NCI-H748 (cell line): Measurements from ENCODE around the gene ATP11A.

Experiments
- DNase-seq: peaks from one replicate; lab custom pipeline; 2025; ENCODE audit not compliant: unreplicated experiment; lab: John Stamatoyannopoulos, UW

Gene ATP11A

DNA sequence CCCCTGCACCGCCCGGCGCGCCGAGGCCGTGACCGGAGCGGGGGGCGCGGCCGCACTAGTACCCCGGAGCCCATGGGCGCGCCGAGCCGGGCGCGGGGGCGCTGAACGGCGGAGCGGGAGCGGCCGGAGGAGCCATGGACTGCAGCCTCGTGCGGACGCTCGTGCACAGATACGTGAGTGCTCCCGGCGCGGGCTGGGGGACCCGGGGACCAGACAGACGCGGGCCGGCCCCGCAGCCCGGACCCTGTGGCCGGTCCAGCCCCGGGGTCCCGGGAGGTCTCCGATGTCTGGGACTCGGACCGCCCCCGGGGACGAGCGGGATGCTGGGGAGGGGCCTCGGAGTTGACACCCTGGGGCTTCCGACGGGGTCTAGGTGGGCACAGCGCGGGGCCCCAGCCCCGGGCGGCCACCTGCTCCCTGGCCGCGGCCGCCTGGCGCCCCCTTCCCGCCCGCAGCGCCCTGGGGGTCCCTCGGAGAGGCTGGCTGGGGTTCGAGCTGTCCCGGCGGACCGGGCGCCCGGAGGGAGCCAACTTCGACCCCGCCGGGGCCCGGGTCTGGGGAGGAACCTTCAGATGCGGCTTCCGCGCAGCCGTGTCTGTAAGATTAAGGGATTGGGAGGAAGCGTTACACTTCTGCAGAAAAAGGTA is 568 bp downstream of the ATP11A start:
- peak; percentile 82 for DNase-seq

DNA sequence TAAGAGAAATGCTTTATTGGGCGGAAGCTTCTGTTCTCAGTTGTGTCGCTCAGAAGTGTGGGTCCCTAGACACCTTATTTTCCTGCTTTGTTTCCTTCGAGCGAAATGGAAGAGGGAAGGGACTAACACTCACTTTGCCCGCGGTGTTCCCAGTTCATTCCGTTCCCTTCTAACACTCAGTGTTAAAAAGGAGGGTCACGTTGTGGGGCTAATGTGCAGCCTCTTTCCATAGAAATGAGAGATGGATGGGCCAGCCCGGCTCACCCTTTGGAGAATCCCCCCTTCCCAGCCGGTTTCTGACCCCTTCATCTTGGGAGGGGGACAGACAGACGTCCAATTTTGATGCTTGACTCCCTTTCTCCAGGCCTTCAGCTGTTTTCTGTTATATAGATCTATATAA is 2.3 kb downstream of the ATP11A start:
- DNase-seq = no peak

DNA sequence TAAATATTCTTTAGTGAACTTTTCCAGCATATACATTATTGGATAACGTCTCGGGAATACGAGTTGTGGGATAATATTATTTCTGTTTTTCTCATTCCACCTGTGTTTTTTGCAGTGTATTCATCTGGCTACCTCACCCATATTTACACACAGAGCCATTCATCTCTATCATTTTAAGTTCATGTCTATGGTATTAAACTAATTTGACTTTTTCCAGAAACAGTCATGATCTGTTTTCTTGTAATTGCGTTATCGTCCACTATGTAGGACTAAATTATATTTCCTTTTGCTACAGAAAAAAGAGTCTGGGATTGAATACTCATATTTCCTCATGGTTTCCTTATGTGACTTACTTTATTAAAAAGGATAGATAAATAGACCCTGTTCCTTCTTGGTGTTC is 2.7 kb downstream of the ATP11A start:
- DNase-seq = no peak

DNA sequence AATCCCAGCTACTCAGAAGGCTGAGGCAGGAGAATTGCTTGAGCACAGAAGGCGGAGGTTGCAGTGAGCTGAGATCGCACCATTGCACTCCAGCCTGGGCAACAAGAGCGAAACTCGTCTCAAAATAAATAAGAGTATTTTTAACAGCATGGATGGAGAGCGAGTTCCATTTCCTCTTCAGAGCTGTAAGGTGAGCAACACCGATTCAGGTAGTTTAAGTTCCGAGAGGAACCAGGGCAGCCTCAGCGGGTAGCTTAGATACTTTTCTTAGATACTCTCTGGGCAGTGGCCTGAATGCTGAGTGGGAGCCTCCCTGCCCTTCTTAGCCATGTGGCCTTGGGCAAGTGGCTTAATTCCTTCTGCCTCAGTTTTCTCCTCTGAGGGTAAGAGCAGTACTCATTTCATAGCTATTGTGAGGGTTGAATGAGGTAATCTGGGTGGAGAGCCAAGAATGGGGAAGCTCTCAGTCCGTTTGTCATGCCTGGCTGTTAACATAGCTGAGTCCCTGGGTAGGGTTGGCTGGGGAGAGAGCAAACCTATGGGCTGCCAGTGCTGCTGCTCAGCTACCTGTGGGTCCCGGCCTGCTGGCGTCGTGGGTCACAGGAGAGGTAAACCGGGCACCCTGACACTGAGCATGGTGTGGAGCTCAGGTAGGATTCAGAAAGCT is 4.1 kb downstream of the ATP11A start:
- DNase-seq = no peak

DNA sequence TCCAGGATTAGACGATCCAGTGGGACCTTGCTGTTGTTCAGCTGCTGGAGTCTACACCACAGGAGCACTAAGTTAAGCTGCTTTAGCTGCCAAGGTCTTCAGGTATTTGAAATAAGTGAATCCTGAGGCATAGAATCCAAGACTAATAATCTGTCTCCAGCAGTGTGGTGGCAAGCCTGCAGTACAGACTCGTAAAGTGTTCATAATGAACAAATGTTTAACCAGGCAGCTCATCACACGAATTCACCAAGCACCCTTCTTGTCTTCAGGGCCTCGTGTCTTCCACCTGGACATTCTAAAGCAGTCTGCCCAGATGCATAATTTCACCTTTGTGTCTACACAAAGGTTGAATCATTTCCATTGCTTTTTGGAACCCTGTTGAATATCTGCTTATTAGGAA is 5.3 kb downstream of the ATP11A start:
- DNase-seq = no peak

DNA sequence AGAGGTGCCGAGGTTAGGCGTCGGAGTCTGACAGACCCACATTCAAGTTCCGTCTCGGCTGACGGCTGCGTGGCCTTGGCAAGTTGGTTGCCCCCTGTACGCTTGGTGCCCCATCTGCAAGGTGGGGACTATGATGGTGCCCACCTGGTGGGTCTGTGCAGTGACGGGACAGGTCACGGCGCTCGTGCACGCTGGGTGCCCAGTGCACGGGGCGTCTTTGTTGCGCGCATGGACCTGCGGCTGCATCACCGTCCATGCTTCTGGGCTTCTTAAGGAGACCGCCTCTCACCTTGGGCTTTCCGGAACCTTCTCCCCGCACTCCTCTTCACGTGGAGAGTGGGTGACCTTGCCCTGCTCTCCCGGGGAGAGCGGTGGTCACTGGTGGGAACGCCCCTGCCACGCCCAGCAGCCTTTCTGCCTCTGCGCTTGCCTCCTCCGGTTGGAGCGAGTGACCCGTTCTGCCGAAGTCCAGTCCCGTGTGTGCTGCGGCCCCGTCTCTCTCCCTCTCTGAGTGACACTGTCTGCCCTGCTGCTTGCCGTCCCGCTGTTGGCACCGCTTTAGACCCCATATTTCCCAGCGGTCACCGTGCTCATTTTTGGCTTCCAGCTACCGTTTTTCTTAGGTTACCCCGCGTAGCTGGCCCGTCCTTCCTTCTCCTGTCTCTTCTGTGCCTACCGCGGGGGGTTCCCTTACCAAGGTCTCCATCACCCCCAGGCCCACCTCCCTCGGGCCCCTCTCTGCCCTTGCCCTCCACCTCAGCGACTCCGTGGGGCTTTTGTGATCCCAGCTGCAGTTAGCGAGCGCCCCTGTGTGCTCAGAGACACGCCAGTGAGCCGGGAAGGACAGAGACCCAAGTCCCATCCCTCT is 6.4 kb downstream of the ATP11A start:
- no peak for DNase-seq

DNA sequence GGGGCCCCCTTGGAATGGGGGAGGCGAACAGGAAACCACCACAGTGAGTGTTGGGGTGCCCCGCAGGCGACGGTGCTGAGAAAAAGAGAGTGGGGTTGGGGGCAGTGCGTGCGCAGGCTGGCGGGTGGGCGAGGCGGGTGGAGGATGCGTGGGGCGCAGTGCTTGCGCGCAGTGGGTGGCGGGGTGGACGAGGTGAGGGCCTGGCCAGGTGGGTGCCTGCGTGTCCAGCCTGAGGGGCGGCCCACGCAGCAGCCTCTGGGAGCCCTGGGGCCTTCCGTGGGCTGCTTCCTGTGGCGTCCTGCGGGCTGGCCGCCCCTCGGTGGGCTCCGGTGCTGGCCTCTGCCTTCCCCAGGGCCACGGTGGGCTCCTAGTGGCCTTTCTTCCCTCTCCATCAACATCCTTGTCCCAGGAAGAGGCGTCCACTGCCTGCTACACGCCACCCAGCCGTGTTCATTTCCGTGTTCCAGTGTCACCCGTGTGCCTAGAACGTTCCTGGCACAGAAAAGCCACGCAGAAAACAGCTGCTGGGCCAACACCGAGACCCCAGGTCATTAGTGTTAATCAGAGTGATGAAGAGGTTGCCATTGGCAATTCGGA is 7.1 kb downstream of the ATP11A start:
- DNase-seq = no peak

DNA sequence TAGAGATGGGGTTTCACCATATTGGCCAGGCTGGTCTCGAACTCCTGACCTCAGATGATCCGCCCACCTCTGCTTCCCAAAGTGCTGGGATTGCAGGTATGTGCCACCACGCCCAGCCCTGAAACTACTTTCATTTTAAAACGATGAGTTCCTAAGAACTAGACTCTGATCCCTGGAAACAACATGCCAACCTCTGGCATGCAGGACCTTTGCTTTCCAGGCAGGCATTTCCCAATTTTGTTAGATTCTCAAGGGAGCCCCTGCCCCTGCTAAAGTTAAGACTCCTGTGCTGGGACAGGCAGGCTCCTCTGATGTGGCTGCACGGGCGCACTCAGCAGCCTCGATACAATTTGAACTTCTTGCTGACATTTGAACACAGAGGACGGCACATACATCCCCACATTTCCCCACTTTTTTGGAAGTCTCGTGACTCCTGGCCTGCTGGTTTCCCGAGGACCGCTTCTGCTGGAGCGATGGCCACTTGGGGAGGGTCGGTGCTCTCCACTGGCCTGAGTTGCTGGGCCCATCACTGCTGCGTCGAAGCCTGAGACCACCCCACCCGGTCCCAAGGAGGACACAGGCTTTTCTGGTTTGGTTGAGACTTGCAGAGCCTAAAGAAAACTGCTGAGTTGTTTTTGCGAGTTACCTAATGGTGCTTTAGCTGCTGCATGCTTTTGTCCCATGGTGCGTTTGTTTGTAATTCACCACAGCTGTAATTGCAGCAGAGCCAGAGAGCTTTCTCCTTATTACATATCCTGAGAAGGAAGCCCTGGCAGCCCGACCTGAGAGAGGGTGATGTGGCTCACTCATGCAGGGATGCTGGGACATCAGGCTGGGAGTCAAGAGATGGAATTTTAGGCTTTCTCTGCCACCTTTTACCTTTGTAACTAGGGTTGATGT is 8.2 kb downstream of the ATP11A start:
- peak; percentile 15 for DNase-seq

DNA sequence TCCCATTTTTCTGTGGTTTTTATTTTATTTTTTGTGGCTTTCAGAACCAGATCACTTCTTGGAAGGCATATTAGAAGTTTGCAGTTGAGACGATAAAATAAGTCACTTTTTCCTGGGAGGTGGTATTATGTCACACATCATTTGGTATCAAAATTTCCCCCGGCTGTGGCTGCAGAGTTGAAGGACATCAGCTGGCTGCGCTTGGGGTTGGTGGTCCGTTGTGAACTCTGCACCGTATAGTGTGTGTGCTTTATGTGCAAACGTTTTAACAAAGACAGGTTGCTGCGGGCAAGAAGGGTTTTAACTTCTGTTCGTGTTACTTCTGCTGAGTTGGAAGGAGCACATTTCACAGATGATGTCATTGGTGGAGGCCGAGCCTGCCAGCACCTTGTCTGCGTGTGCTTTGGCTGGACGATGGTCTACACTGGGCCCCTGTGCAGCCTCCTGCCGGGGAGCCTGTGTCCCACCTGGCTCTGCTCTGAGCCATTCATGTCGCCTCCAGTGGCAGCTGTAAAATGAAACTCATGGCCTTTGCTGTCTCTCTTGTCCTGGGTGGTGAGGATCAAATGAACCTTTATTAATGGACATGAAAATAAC is 9.6 kb downstream of the ATP11A start:
- no peak for DNase-seq

DNA sequence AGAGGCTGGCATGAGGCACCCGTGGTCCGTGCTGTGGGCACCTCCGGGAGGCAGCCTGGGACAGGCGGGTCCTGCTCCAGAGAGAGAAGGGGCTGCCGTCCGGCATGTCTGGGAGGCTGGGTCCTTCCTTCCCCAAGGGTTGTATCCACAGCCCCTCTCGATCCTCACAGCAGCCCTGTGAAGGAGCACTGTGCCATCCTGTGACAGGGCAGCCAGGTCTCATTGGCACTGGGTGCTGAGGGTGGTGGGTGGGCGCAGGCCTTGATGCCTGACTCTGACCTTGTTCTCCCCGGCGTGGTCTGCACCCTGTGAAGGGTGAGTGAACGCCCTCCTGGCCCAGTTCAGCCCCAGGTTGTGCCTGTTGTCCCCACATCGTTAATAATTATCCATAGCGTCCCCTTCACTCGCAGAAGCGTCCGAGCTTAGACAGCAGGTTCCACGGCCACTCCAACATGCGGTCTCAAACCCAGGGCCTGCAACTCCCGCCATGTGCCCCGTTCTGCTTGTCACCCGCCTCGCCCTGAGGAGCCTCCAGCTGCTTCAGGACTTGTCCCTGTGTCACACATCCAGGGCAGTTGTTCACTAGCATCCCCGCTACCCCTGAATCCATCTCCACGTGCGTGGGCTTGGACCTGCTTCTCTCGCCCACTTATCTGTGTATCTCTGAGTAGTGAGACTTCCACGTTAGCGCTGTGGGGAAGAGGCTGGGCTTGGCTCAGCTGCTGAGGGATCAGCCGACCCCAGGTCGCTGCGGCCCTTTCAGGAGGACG is 10.6 kb downstream of the ATP11A start:
- DNase-seq = no peak

DNA sequence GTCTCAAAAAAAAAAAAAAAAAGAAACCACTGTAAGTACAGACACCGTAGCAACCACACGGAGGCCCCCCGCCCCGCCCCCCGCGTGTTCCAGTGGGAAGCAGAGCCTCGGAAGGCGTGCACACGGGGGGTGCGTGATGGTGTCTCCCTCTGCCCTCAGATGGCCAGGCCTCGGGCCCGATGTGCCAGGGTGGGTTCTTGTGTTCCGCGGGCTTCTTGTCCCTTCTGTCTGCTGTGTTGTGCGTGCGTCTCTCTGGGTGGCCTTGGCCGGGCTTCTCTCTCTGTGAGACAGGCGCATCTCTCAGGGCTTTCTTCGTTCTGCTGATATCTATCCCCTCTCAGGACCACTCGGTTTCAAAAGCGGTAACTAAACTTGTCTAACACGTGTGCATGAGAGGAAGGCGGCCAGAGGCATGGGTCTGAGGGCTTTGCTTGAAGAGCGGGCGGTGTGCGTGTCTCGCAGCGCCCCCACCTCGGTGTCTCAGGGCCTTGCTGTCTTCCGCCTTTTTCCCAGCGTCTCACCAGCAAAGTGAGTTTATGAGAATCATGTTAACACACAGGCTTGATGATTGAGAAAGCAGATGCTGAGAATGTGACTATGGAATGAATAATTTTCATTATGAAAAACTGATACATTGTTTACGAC is 12.6 kb downstream of the ATP11A start:
- DNase-seq = no peak

DNA sequence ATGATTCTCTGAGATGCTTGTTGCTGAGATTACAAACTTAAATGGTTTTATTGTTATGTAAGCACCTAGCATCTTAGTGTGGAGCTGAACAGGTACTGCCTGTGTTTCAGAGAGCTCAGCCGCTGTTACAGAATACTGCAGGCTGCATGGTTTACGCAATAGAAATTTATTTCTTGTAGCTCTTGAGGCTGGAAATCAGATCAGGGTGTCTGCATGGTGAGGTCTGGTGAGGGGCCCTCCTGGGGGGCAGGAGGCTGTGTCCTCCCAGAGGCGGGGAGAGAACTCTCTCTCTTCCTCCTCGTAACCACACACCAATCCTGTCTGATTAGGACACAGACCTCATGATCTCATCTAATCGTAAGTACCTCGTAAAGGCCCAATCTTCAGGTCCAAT is 13.1 kb downstream of the ATP11A start:
- DNase-seq = no peak

DNA sequence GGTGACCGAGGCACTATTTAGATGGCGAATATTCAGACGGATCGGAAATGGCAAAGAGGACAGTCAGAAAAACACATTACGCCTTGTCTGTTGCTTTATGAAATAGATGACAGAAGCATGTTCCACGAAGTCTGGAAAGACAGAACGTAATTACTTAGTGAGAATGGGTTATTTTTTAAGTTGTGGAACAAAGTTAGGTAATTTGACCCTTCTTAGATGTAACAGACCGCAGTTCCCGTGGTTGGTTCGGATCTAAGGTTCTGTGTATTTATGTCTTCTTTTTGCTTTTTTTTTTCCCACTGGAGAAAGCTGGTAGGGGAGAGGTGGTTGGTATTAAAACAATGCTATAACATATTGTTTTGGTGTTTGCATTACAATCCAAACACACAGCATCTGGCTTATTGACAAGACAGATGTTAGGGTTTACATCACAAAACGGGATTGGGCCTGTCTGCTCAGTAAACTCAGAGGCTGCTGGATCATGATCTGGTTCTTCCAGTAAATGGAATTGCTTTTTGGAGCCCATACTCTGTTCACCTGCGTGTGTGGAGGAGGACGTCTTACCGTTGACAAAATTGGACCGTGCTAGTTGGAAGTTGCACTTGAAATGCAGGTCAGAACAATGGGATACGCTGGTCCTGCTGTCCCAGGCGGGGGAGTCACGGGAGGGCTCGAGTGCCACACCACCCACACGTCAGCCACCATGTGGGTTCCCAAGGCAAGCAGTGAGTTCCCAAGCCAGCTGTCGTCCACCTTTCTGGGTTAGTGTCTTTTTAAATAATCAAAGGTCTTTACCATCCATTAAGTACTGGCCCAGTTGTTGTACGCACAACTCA is 13.8 kb downstream of the ATP11A start:
- no peak for DNase-seq

DNA sequence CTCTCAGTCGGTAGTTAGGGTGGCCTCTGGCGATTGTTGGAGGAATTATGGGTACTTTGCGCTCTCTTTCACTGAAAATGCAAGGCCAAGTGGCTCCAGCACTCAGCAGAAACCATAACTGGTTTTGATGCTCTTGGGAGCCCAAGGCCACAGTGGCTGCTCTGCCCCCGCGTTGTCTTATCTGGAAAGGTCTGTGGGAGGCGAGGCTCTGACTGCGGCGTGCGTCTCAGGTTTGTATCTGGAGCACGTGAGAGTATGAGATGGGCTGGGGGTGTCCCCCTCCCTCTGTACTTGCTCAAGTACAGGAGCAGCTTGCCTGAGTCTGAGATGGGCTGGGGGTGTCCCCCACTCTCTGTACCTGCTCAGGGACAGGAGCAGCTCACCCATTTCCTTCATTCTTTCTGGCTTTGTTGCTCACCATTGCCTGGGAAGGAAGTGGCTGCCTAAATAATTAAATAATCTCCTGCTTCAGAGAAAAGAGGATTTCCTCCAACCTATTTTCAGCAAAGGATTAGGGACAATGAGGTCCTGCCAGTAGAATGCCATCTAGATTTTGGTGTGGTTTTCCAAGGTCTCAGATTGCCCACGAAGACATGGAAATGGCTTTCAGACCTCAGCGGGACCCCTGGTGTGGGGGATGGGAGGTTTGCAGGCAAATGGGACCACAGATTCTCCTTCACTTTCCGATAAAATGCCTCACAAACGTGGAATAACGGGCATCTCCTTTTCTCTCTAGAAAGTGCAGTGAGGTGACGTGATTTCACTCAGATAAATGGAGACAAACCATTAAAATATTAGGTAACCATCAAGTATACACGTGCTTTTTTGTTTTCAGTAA is 14.7 kb downstream of the ATP11A start:
- no peak for DNase-seq

DNA sequence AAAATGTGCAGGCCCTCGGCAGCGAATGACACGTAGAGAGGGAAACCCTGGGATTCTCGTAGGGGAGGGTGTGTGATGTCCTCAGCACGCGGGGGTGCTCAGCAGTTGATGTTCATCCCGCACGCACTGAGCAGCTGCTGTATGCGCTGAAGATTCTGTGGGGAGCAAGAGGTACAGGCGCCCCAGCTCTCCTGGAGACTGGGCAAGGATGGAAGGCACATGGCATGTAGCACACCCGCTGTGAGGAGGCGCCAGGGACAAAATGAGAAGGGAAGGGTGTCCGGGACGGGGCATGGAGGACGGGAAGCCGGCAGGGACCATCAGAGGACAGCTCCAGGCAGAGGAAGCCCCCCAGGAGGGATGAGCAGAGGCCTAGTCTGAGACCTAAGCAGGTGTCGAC is 15.4 kb downstream of the ATP11A start:
- no peak for DNase-seq

DNA sequence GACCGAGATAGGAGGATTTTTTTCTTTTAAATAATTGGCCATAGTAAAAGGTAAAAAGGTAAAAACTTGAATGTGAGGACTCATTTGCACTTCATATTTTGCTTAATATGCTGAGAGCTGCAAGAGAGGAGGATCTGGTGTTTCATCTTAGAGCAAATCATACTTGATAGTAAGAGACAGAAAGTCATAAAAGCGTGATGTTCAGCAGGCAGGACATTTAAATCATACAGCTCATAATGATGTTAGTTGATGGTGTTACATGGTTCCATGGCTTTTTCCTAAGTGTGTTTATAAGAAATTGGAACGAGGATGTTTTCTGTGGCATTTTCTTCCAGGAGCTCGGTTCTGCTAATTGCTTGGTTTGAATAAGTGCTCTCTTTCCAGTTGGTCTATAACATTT is 16.3 kb downstream of the ATP11A start:
- DNase-seq = no peak

DNA sequence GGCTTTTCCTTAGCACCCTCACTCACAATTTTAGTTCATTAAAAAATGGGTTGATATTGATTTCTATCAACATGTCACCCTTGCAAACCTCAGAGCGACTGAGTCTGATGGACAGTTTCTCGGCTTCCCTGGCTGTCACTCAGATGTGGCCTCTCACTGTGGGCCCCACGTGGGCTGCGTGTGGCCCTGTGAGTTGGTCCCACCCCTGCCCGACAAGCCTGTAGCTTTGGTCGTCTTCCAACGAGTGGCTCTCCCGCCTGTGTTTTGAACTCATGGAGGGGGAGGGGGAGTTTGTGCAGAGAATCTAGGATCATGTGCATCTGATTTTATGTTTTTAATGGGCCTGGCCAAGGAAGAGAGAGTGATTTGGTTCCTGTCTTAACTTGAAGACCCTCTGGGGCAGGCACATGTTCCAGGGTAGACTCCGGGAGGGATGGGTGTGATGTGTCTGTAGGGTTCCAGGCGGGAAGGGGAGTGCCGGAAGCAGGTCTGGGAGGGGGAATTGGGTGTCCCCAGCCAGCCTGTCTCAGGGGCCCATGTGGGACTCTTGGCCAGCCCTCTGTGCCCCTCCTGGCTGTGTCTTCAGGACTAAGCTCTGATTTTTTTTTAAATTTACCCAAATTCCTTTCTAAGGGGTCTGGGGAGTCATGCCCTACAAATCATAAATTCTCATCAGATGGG is 18.9 kb downstream of the ATP11A start:
- no peak for DNase-seq
